H1 (cell line): Measurements from ENCODE around the gene FMR1. TPM values are rescaled to one million over a fixed set of nuclear protein-coding genes. Genes with fewer than 3 reads are reported as not detected.
A peak's percentile ranks its signal among the peaks of the same experiment; 100 is the strongest.

Experiments
- CTCF ChIA-PET: fragments of 300-600 bp; sonication (Branson Sonifier 250); formaldehyde crosslinking; loops from one replicate; lab custom pipeline; 2021; ENCODE audit not compliant: partially characterized antibody; lab: Charles Lee
- POLR2A ChIA-PET: fragments of 300-600 bp; sonication (Branson Sonifier 250); formaldehyde crosslinking; loops from one replicate; lab custom pipeline; 2021; ENCODE audit warnings: inconsistent platforms; ENCODE audit not compliant: partially characterized antibody; lab: Charles Lee
- DNase-seq, 2 experiments: peaks; one replicate each; pipeline versions ENCODE4 v3.0.0 to v3.0.0-alpha.2; 2010 to 2022; ENCODE audit warnings: low spot score in 2 of 2, low read depth in 1 of 2, mixed read lengths in 1 of 2
- FAIRE-seq: peaks from 2 replicates; lab custom pipeline; 2011; peaks lifted over from hg19 to GRCh38; lab: Jason Lieb, UNC
- H2AFZ ChIP-seq: 2 replicates; pipeline ENCODE4 v1.8.1; 2012; ENCODE audit warnings: low read length, inconsistent platforms
- H2AK5ac ChIP-seq: 2 replicates; pipeline ENCODE4 v1.6.1; 2013; ENCODE audit warnings: low read depth, low read length
- H2BK120ac ChIP-seq: replicated peaks from 2 replicates; pipeline ENCODE3; 2013; ENCODE audit warnings: low read depth, low read length, inconsistent platforms
- H2BK12ac ChIP-seq: 2 replicates; pipeline ENCODE4 v1.6.1; 2013; ENCODE audit warnings: low read depth, low read length
- H2BK15ac ChIP-seq: 2 replicates; pipeline ENCODE4 v1.6.1; 2013; ENCODE audit warnings: low read length
- H2BK20ac ChIP-seq: 2 replicates; pipeline ENCODE4 v1.6.1; 2013; ENCODE audit warnings: low read length
- H2BK5ac ChIP-seq: 2 replicates; pipeline ENCODE4 v1.6.1; 2013; ENCODE audit warnings: low read depth, low read length
- H3K14ac ChIP-seq: 2 replicates; pipeline ENCODE4 v1.6.1; 2013; ENCODE audit warnings: inconsistent platforms; ENCODE audit not compliant: insufficient read length
- H3K18ac ChIP-seq: 2 replicates; pipeline ENCODE4 v1.6.1; 2013; ENCODE audit warnings: low read length; ENCODE audit errors: extremely low read depth
- H3K23ac ChIP-seq: 2 replicates; pipeline ENCODE4 v1.6.1; 2013; ENCODE audit warnings: inconsistent platforms; ENCODE audit not compliant: insufficient read length
- H3K23me2 ChIP-seq: 2 replicates; pipeline ENCODE4 v1.6.1; 2013; ENCODE audit warnings: low read depth, low read length
- H3K27ac ChIP-seq: 2 replicates; pipeline ENCODE4 v1.6.1; 2011; ENCODE audit warnings: low read depth, low read length, inconsistent platforms
- H3K27me3 ChIP-seq, 4 experiments: replicated peaks in 1 of 4; 1 replicate in 1 of 4; 2 replicates in 3 of 4; pipeline versions ENCODE4 v1.6.1 to v1.8.1; 2011 to 2013; ENCODE audit warnings: low read length in 3 of 4, mild to moderate bottlenecking in 3 of 4, inconsistent platforms in 2 of 4, mixed read lengths in 2 of 4, moderate library complexity in 1 of 4; ENCODE audit not compliant: control insufficient read depth in 3 of 4, insufficient read depth in 3 of 4; ENCODE audit errors: extremely low read depth in 1 of 4
- H3K36me3 ChIP-seq, 4 experiments: 2 replicates each; pipeline versions ENCODE4 v1.6.1 to v1.8.1; 2011 to 2013; ENCODE audit warnings: mild to moderate bottlenecking in 4 of 4, low read length in 3 of 4, moderate library complexity in 2 of 4, control low read depth in 1 of 4, inconsistent platforms in 1 of 4; ENCODE audit not compliant: insufficient read depth in 4 of 4, control insufficient read depth in 2 of 4
- H3K4ac ChIP-seq: replicated peaks from 2 replicates; pipeline ENCODE3; 2013; ENCODE audit warnings: low read length, low read depth, mixed read lengths, inconsistent platforms; ENCODE audit not compliant: insufficient read length
- H3K4me1 ChIP-seq, 4 experiments: replicated peaks in 1 of 4; 1 replicate in 1 of 4; 2 replicates in 3 of 4; pipeline versions ENCODE4 v1.6.1 to v1.8.1; 2011 to 2013; ENCODE audit warnings: low read length in 3 of 4, inconsistent platforms in 2 of 4, mixed read lengths in 1 of 4; ENCODE audit not compliant: insufficient read depth in 4 of 4, control insufficient read depth in 3 of 4
- H3K4me2 ChIP-seq, 2 experiments: 2 replicates each; pipeline versions ENCODE4 v1.6.1 to v1.8.1; 2011 to 2013; ENCODE audit warnings: low read depth in 2 of 2, low read length in 2 of 2, control low read depth in 1 of 2, inconsistent platforms in 1 of 2, mild to moderate bottlenecking in 1 of 2; ENCODE audit not compliant: insufficient read depth in 1 of 2
- H3K4me3 ChIP-seq, 4 experiments: fragments of 200-600, 300-600 bp in 1 of 4; sonication (generic), shearing (Covaris generic), sonication (Bioruptor Twin) in 1 of 4; 2 replicates each; pipeline versions ENCODE4 v1.5.1 to v1.8.1; 2011 to 2016; ENCODE audit warnings: low read length in 4 of 4, low read depth in 3 of 4, control low read depth in 2 of 4, inconsistent platforms in 2 of 4, mild to moderate bottlenecking in 2 of 4, mixed read lengths in 1 of 4, moderate library complexity in 1 of 4; ENCODE audit not compliant: insufficient read depth in 2 of 4; ENCODE audit errors: extremely low read depth in 1 of 4
- H3K56ac ChIP-seq: replicated peaks from 2 replicates; pipeline ENCODE3; 2013; ENCODE audit warnings: low read depth, mild to moderate bottlenecking, mixed read lengths, low read length, inconsistent platforms; ENCODE audit not compliant: insufficient read length
- H3K79me1 ChIP-seq: 2 replicates; pipeline ENCODE4 v1.6.1; 2013; ENCODE audit warnings: low read depth, low read length, control low read depth
- H3K79me2 ChIP-seq, 2 experiments: 2 replicates each; pipeline versions ENCODE4 v1.6.1 to v1.8.1; 2012 to 2013; ENCODE audit warnings: low read length in 2 of 2, mild to moderate bottlenecking in 2 of 2, inconsistent platforms in 1 of 2; ENCODE audit not compliant: insufficient read depth in 2 of 2, control insufficient read depth in 1 of 2
- H3K9ac ChIP-seq, 4 experiments: replicated peaks in 1 of 4; 1 replicate in 1 of 4; 2 replicates in 3 of 4; pipeline versions ENCODE4 v1.6.1 to v1.8.1; 2011 to 2013; ENCODE audit warnings: low read depth in 3 of 4, low read length in 3 of 4, control low read depth in 2 of 4, mild to moderate bottlenecking in 2 of 4, moderate library complexity in 2 of 4, inconsistent platforms in 1 of 4; ENCODE audit errors: extremely low read depth in 1 of 4
- H3K9me3 ChIP-seq, 2 experiments: 2 replicates each; pipeline versions ENCODE4 v1.6.1 to v1.8.1; 2012 to 2013; ENCODE audit warnings: mild to moderate bottlenecking in 2 of 2, moderate library complexity in 2 of 2, control low read depth in 1 of 2, inconsistent platforms in 1 of 2, low read depth in 1 of 2, low read length in 1 of 2, mixed read lengths in 1 of 2; ENCODE audit not compliant: insufficient read depth in 2 of 2
- H4K20me1 ChIP-seq, 2 experiments: replicated peaks in 1 of 2; 2 replicates each; pipeline versions ENCODE3 to v1.8.1; 2011 to 2013; ENCODE audit warnings: inconsistent platforms in 2 of 2, low read length in 2 of 2, mild to moderate bottlenecking in 1 of 2; ENCODE audit not compliant: insufficient read depth in 2 of 2, control insufficient read depth in 1 of 2
- H4K5ac ChIP-seq: 2 replicates; pipeline ENCODE4 v1.6.1; 2013; ENCODE audit warnings: low read length, low read depth, mixed read lengths, inconsistent platforms; ENCODE audit not compliant: insufficient read length
- H4K8ac ChIP-seq: 2 replicates; pipeline ENCODE4 v1.8.0; 2013; ENCODE audit warnings: mild to moderate bottlenecking, moderate library complexity, low read length, inconsistent platforms; ENCODE audit not compliant: insufficient read depth; ENCODE audit errors: extremely low read depth
- H4K91ac ChIP-seq: replicated peaks from 2 replicates; pipeline ENCODE3; 2013; ENCODE audit warnings: low read length, mixed read lengths, inconsistent platforms; ENCODE audit not compliant: insufficient read length
- BCL11A ChIP-seq, 2 experiments: IDR thresholded peaks; one replicate each; pipeline ENCODE4 v1.6.1; 2011; ENCODE audit warnings: low read depth in 2 of 2, low read length in 2 of 2, mild to moderate bottlenecking in 2 of 2
- CREB1 ChIP-seq: IDR thresholded peaks from 2 replicates; pipeline ENCODE4 v1.6.1; 2012; ENCODE audit warnings: inconsistent platforms
- GTF2F1 ChIP-seq: IDR thresholded peaks from 2 replicates; pipeline ENCODE4 v1.6.1; 2012; ENCODE audit warnings: low read depth, low read length, improper control_type of control experiment, borderline replicate concordance
- MAFK ChIP-seq: IDR thresholded peaks from 2 replicates; pipeline ENCODE4 v1.6.1; 2012; ENCODE audit warnings: low read depth, mild to moderate bottlenecking, improper control_type of control experiment, low read length
- POLR2A ChIP-seq, 2 experiments: IDR thresholded peaks; 1 replicate in 1 of 2; 2 replicates in 1 of 2; pipeline ENCODE4 v1.6.1; 2011; ENCODE audit warnings: low read depth in 2 of 2, low read length in 2 of 2, mild to moderate bottlenecking in 2 of 2; ENCODE audit errors: control extremely low read depth in 1 of 2
- RFX5 ChIP-seq: IDR thresholded peaks from 2 replicates; pipeline ENCODE4 v1.6.1; 2011; ENCODE audit warnings: low read depth, low read length, improper control_type of control experiment, borderline replicate concordance
- SP4 ChIP-seq: IDR thresholded peaks from 2 replicates; pipeline ENCODE4 v1.6.1; 2012; ENCODE audit warnings: low read length, inconsistent platforms
- YY1 ChIP-seq: IDR thresholded peaks from 2 replicates; pipeline ENCODE4 v1.6.1; 2011; ENCODE audit warnings: low read depth, mild to moderate bottlenecking, low read length
- WGBS, 2 experiments: shearing (Covaris generic) in 1 of 2; methylation state at CpG; one replicate each; pipeline versions ENCODE4 v1.1.6 to v1.1.7; 2013 to 2015; ENCODE audit warnings: low lambda C conversion rate in 2 of 2, mixed read lengths in 2 of 2, inconsistent platforms in 1 of 2, low coverage in 1 of 2, missing lambda C conversion rate in 1 of 2; ENCODE audit not compliant: insufficient replicate concordance in 2 of 2, insufficient coverage in 1 of 2, insufficient read length in 1 of 2; ENCODE audit errors: extremely low coverage in 1 of 2, missing lambda C conversion rate in 1 of 2; 5-methylcytosine and 5-hydroxymethylcytosine counted together
- polyA plus RNA-seq, 7 experiments: library from polyadenylated mRNA; depleted of rRNA in 3 of 7; stranded (reverse) in 5 of 7; unstranded in 2 of 7; fragments of >200 nt in 5 of 7; fragments of 200-250 nt in 2 of 7; gene quantifications; 1 replicate in 5 of 7; 2 replicates in 1 of 7; 4 replicates in 1 of 7; pipeline versions ENCODE4 v1.2.1 to v1.2.3, GENCODE V29; 2011 to 2013; ENCODE audit warnings: missing spikeins in 2 of 7, mixed read lengths in 2 of 7
- total RNA-seq: library from RNA; stranded (reverse); fragmentation: NEBNext Ultra II Directional; extraction: Animal tissue kit (Norgen Biotek cat#: 25700); gene quantifications from 2 replicates; pipeline ENCODE4 v1.2.1, GENCODE V29; 2021

The FMR1 gene
- total and polyA plus RNA-seq, 2 of the 8 experiments (the other 6 are each of a cell fraction or from before 2014, with no cell fraction given): 15.2 to 49.4 TPM

DNA sequence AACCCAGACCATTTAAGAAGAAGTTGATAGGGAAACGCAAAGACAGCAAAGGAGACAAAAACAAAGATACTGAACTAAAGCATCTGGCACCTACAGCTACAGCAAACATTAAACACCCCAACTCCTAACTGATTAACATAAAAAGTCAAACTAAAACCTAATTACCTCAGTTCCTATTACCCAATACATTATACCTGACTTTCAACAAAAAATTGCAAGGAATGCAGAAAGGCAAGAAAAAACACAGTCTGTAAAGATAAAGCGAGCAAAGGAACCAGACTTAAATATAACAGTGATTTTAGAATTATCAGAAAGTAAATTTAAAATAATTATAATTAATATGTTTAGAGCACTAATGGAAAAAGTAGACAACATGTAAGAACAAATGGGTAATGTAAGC lies 9.4 kb upstream of the FMR1 start:
- H2BK12ac ChIP-seq: no peak overlapping the region
- no peak overlapping the region for H2AFZ ChIP-seq
- no peak overlapping the region for H4K8ac ChIP-seq
- H4K91ac ChIP-seq: no peak overlapping the region
- peak; percentile 62 for FAIRE-seq
- 0 out of 4 replicates have a peak, but pooled peaks cover 0 to under 1% of the 10 kb centered on the region in 2 experiments for H3K9me3 ChIP-seq
- H3K9ac ChIP-seq: no peak overlapping the region
- no peak overlapping the region for H3K14ac ChIP-seq
- no peak overlapping the region for H2BK5ac ChIP-seq
- H2BK15ac ChIP-seq: no peak overlapping the region
- H3K27ac ChIP-seq: no peak overlapping the region
- no peak overlapping the region for H3K18ac ChIP-seq
- ChIA-PET POLR2A (interaction anchor here (1.6 kb wide), 1 partner anchor 10 kb away, joined by 4 read pairs; the partner anchor contains the start of gene FMR1), CTCF (no interaction called here)
- H3K4ac ChIP-seq: no peak overlapping the region
- H2AK5ac ChIP-seq: no peak overlapping the region
- no peaks in the 10 kb centered on the region for H3K79me1 ChIP-seq
- H2BK20ac ChIP-seq: no peak overlapping the region
- 78% methylated on average over 2 of the region's 2 CpGs; no CpG with 5 or more reads in 1 of the 2 experiments for WGBS, 2 experiments
- no peak overlapping the region for H3K4me2 ChIP-seq
- no peak for TF ChIP-seq RFX5
- TF ChIP-seq BCL11A (IDR thresholded peaks at IDR 0.05; ENCODE audit: low read depth in 2 of 2, low read length in 2 of 2): no peak
- no peak for TF ChIP-seq YY1
- no peak for TF ChIP-seq MAFK
- TF ChIP-seq POLR2A (IDR thresholded peaks at IDR 0.05; ENCODE audit: control extremely low read depth in 1 of 2, low read depth in 2 of 2, low read length in 2 of 2): no peak
- TF ChIP-seq SP4: no peak
- TF ChIP-seq CREB1: no peak
- TF ChIP-seq GTF2F1: no peak
- no peaks in the 10 kb centered on the region for H3K36me3 ChIP-seq
- no peak overlapping the region for H3K4me3 ChIP-seq
- no peak overlapping the region for H3K56ac ChIP-seq
- no peaks in the 10 kb centered on the region for H3K79me2 ChIP-seq
- H3K23me2 ChIP-seq: no peaks in the 10 kb centered on the region
- no peaks in the 10 kb centered on the region for H4K20me1 ChIP-seq
- DNase-seq: no peak
- no peak overlapping the region for H3K23ac ChIP-seq
- no peaks in the 10 kb centered on the region for H3K4me1 ChIP-seq
- no peaks in the 10 kb centered on the region for H3K27me3 ChIP-seq
- no peak overlapping the region for H2BK120ac ChIP-seq
- H4K5ac ChIP-seq: no peak overlapping the region
